Adipose tissue (tissue), 3 donors: ENCODE data around the gene RASD2. TPM values are rescaled to one million over a fixed set of nuclear protein-coding genes. Genes with fewer than 3 reads are reported as not detected.

Experiments
- H3K27ac ChIP-seq: one replicate; pipeline ENCODE4 v1.5.1; 2013; ENCODE audit warnings: low read depth, low read length
- WGBS, 3 donors: extraction: QIAGEN DNeasy Blood & Tissue Kit; methylation state at CpG; one replicate each; pipeline ENCODE4 v1.1.7; 2013; 5-methylcytosine and 5-hydroxymethylcytosine counted together
- polyA plus RNA-seq, 3 donors: library from polyadenylated mRNA; stranded (reverse); fragments of 200-250 nt; gene quantifications; one replicate each; pipeline ENCODE4 v1.2.3, GENCODE V29; 2013
- donor health status: healthy with polysubstance abuse.
- donor health status: Bipolar disorder and iron deficiency.
- donor health status: healthy.

The RASD2 gene
- polyA plus RNA-seq, 3 donors: 0.26 to 1.1 (median 0.34) TPM

DNA sequence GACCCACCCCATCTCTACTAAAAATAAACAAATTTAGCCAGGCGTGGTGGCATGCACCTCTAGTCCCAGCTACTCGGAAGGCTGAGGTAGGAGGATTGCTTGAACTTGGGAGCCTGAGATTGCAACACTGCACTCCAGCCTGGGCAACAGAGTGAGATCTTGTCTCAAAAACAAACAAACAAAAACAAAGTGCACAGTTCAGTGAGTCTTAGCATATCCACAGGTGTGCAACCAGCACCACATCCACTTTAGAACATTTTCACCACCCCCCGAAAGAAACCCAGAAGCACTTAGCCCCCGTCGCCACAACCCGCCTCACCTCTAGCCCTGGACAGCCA, 49.1 kb downstream of the RASD2 start:
- WGBS, 3 donors: 84 to 95% (median 85%) methylated on average over 6 of the region's 6 CpGs

DNA sequence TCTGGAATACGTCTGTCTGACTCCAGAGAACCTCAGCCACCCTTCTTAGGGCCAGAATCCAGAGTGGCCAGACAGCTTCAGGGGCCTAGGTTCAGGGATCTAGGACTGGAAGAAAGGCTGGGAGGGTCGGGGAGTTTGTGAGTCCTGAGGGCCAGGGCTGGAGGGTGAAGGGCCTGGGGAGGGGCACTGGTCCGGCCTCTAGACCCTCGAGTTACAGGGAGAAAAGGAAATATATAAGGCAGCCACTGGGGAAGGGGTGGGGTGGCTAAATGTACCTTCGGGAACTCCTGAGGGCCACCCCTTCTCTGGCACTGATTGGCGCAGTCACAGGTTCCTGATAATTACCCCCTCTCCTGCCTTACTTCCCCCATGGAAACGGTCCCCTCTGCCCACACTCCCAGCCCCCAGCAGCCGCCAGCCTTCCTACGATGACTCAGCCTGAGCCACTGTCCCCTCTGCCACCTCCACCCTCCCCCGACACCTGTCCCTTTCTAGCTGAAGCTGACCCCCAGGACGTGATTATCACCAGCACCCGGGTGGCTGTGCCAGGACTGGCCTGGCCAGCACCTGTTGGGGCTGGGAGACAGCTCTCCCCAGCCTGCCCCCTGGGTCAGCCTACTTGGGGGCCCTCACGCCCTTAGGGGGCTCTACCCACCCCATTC, 50.1 kb downstream of the RASD2 start:
- no peak overlapping the region for H3K27ac ChIP-seq
- 60 to 64% (median 64%) methylated on average over 12 to 13 of the region's 13 CpGs for WGBS, 3 donors

More for the DNA sequence above, 49.1 kb downstream of the RASD2 start:
- H3K27ac ChIP-seq: no peak overlapping the region

DNA sequence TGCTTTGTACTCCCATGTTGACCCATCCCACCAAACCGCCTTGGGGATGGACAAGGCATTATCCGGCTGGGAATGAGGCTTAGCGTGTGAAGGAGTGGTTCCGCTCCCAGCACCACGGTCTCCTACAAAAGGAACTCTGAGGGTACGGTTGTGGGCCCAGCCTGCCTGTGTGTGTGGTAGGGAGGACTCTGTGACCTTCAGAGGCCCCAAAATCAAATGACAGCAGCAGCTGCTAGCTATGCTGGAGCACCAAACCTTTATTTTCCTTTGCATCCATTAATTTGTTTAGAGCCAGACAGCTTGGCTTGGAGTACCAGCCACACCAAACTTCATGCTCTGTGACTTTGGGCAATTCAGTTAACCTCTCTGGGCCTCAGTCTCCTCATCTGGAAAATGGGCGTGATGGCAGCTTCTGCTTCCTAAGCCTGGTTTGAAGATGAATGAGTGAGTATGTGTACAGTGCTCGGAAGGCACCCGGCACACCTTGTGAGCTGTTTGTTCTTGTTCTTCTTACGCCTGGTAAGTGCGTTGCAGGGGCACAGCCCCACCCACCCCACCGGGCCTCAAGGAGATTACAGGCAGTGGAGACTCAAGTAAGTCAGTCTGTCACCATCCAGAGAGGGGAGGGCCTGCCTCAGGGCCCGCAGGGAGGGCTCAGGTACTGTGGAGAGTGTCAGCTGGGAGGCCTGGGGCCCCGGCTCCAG, 51.2 kb downstream of the RASD2 start:
- H3K27ac ChIP-seq: no peak overlapping the region
- WGBS, 3 donors: 88 to 91% (median 90%) methylated on average over 14 of the region's 14 CpGs

- no peak overlapping the region for H3K27ac ChIP-seq
- 48 to 68% (median 55%) methylated on average over 4 of the region's 4 CpGs for WGBS, 3 donors
Observed at GRCh38 chr22:35592418-35592967, 51.9 kb downstream of the RASD2 start.

GRCh38 chr22:35593071-35593890, 52.6 kb downstream of the RASD2 start:
- 38 to 64% (median 47%) methylated on average over 3 of the region's 3 CpGs for WGBS, 3 donors

DNA sequence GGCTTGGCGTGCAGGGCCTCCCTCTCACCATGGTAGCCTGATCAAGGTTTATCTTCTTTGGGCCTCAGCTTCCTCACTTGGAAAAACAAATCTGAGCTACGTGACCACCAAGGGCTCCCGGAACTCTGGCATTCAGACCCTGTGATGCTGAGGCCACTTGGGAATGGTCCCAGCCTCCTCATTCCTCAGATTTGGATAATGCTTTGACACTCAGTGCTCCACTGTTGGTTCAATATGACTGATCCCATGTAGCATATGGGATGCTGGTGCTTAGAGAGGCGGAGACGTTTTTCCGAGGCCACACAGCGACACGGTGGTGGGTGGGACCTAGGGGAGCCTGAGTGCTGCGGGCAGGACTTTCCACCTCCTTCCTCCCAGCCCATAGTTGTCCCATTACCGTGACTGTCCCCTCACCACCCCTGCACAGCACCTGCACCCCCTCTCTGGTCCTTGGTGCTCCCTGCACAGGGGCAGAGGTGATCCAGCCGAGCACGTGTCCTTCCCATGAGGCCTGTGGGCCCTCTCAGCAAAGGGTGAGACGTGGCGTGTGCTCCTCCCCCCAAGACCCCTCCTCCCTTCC, 53.4 kb downstream of the RASD2 start:
- 75 to 91% (median 82%) methylated on average over 14 of the region's 14 CpGs for WGBS, 3 donors
- no peak overlapping the region for H3K27ac ChIP-seq

More at GRCh38 chr22:35593071-35593890, 52.6 kb downstream of the RASD2 start:
- H3K27ac ChIP-seq: no peak overlapping the region

- H3K27ac ChIP-seq: no peak overlapping the region
Observed at GRCh38 chr22:35594686-35595085, 54.1 kb downstream of the RASD2 start.

GRCh38 chr22:35596821-35597220, 56.2 kb downstream of the RASD2 start:
- H3K27ac ChIP-seq: no peak overlapping the region

More at GRCh38 chr22:35594686-35595085, 54.1 kb downstream of the RASD2 start:
- 97 to 100% (median 97%) methylated on average over 5 of the region's 5 CpGs for WGBS, 3 donors

DNA sequence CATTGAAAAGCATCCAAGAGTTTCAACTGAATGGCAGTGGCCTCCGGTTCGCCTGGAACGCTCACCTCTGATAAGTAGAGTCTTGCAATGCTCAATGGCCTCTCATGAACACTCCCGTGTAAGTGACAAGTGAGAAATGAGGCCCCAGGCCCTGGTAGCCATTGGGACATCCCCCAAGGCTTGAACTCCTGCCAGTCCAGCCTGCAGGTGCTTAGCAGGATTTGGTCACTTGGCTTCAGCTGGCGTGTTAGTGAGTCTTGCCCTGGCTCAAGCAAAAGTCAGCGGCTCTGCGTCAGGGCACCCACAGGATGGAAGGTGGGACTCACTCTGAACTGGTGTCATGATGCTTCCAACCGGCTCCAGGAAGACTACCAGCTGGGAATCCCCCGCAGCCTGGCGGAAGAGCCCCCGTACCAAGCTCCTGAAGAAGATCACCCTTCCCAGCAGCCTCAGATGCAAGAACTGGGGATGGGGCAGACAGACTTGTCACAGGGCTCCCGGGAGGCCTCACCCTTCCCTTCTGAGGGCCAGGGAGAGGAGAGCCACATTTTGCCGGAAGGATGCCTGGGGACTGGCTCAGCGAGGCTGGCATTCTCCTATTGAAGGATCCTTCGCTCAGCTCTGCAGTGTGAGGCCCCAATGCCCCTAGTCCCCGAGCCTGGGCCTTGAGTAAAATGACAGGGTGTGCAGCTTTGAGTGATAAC, 57.2 kb downstream of the RASD2 start:
- 73 to 91% (median 88%) methylated on average over 16 of the region's 16 CpGs for WGBS, 3 donors
- no peak overlapping the region for H3K27ac ChIP-seq

More at GRCh38 chr22:35596821-35597220, 56.2 kb downstream of the RASD2 start:
- WGBS, 3 donors: 37 to 74% (median 67%) methylated on average over 7 of the region's 7 CpGs

DNA sequence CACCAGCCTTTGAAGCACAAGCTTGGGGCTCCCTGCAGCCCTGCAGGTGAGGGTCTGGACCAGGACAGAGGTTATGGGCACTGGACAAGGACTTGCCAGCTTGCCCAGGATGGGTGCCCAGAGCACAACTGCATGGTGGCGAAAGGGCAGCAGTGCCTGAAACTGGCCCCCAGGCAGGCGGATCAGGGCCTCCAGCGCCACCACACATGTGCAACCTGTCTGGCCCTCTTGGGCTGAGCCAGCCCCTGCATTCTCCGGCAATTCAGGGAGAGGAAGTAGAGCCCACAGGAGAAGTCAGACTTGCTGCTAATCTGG, 57.7 kb downstream of the RASD2 start:
- no peak overlapping the region for H3K27ac ChIP-seq
- 67 to 95% (median 74%) methylated on average over 4 of the region's 4 CpGs for WGBS, 3 donors

DNA sequence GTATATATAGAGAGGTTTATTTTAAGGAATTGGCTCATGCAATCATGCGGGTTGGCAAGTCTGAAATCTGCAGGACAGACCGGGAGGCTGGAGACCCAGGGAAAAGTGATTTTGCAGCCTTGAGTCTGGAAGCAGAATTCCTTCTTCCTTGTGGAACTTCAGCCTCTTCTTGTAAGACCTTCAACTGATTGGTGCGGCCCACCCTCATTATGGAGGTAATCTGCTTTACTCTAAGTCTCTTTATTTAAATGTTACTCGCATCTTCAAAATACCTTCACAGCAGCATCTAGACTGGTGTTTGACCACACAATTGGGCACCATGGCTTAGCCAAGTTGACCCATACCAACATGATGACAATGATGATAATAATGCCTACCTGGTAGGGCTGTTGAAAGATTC, 58.7 kb downstream of the RASD2 start:
- H3K27ac ChIP-seq: no peak overlapping the region
- 92 to 97% (median 92%) methylated on average over 4 of the region's 4 CpGs for WGBS, 3 donors

DNA sequence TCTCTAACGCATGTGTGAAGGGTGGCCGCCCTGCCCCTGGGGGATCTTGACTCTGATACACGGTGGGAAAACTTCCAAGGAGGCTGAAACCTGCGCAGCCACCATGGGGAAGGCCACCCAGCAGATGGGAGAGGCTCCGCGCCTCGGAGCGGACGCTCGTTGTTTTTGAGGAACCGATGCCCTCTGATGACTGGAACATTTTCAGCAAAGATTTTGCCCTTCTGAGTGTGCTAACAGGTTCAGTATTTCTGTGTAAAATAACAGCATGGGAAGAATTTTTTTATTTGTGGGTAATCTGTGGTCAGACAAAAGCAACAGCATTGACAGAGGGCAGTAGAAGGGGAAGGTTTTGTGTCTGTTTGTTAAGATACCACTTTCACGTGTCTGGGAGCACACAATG, 59.8 kb downstream of the RASD2 start:
- H3K27ac ChIP-seq: no peak overlapping the region
- WGBS, 3 donors: 60 to 86% (median 67%) methylated on average over 12 of the region's 12 CpGs

GRCh38 chr22:35601013-35601580, 60.5 kb downstream of the RASD2 start:
- H3K27ac ChIP-seq: no peak overlapping the region
- 93 to 97% (median 94%) methylated on average over 5 of the region's 5 CpGs for WGBS, 3 donors

GRCh38 chr22:35601743-35602615, 61.3 kb downstream of the RASD2 start:
- 60 to 67% (median 60%) methylated on average over 9 of the region's 9 CpGs for WGBS, 3 donors
- H3K27ac ChIP-seq: no peak overlapping the region
